Measurements from ENCODE around the gene DNAH5. TPM values are rescaled to one million over a fixed set of nuclear protein-coding genes. Genes with fewer than 3 reads are reported as not detected.
"Not testable (repeated sequence)": the region's sequence is repeated elsewhere in the genome, so short reads cannot be mapped to it uniquely, and the experiment has no call there.

The DNAH5 gene
- total and polyA plus RNA-seq, 7 donors, result under 0.01 to 0.36 (median 0.07) TPM

DNA sequence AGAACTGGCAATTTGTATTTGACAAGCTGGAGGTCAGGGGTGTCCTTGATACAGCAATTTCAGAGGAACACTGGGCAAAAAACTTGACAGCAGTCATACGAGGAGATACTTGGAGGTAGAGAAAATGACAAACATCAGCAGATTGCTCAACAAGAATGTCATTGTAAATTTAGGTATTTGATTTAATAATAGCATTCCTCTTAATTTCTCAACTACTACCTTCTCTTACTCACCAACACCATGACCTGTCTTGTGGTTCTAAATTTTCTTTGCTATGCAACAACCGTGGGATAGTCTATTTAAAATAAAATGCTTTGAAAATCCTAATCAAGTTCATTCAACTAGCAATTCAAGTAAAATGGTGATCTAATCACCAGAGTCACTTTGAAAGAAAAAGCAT is 128.4 kb downstream of the DNAH5 start:
- TF ChIP-seq, protein P1, sequence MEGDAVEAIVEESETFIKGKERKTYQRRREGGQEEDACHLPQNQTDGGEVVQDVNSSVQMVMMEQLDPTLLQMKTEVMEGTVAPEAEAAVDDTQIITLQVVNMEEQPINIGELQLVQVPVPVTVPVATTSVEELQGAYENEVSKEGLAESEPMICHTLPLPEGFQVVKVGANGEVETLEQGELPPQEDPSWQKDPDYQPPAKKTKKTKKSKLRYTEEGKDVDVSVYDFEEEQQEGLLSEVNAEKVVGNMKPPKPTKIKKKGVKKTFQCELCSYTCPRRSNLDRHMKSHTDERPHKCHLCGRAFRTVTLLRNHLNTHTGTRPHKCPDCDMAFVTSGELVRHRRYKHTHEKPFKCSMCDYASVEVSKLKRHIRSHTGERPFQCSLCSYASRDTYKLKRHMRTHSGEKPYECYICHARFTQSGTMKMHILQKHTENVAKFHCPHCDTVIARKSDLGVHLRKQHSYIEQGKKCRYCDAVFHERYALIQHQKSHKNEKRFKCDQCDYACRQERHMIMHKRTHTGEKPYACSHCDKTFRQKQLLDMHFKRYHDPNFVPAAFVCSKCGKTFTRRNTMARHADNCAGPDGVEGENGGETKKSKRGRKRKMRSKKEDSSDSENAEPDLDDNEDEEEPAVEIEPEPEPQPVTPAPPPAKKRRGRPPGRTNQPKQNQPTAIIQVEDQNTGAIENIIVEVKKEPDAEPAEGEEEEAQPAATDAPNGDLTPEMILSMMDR (IDR thresholded peaks at IDR 0.05), result no peak
- WGBS, 3 donors, result 65 to 76% (median 71%) methylated on average over 2 of the region's 2 CpGs
- DNase-seq, result no peak
- ATAC-seq, result no peak
- no peaks in the 10 kb centered on the region for H3K27me3 ChIP-seq (ENCODE audit: insufficient read depth in 3 of 3, low read length in 2 of 3)
- H3K27ac ChIP-seq, result no peak overlapping the region
- H3K4me3 ChIP-seq, result no peak overlapping the region
- H3K9me3 ChIP-seq, result no peaks in the 10 kb centered on the region
- no peaks in the 10 kb centered on the region for H3K36me3 ChIP-seq (ENCODE audit: insufficient read depth in 1 of 2, low read depth in 1 of 2)
- no peaks in the 10 kb centered on the region for H3K4me1 ChIP-seq
- intact Hi-C loops (cut with DNase I), result no loop called here

DNA sequence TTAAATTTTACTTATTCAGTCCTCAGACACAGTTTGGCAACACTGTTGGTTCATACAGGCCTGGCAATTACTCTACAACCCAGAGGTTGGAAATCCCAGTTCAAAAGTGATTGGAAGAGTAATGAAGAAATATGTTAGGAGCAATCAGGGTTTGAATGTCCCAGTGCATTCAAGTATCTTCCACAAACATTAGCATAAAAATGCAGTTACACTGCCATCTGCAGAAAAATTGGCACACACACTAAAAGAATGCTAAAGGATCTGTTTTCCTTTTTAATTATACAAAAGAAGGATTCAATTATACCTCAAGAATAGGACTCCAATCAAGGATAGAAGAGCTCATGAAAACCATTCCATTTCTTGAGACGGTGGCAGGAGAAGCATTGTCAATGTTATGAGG is 130.2 kb downstream of the DNAH5 start:
- 77 to 92% (median 81%) methylated on average over 1 of the region's 1 CpG for WGBS, 3 donors
- H3K27ac ChIP-seq, result no peak overlapping the region
- no peak for DNase-seq
- H3K4me1 ChIP-seq, result no peaks in the 10 kb centered on the region
- intact Hi-C loops (cut with DNase I), result no loop called here
- H3K36me3 ChIP-seq (ENCODE audit: insufficient read depth in 1 of 2, low read depth in 1 of 2), result no peaks in the 10 kb centered on the region
- H3K9me3 ChIP-seq, result no peaks in the 10 kb centered on the region
- ATAC-seq, result no peak
- no peaks in the 10 kb centered on the region for H3K27me3 ChIP-seq (ENCODE audit: insufficient read depth in 3 of 3, low read length in 2 of 3)
- H3K4me3 ChIP-seq, result no peak overlapping the region
- TF ChIP-seq, protein P1 (IDR thresholded peaks at IDR 0.05), result no peak

DNA sequence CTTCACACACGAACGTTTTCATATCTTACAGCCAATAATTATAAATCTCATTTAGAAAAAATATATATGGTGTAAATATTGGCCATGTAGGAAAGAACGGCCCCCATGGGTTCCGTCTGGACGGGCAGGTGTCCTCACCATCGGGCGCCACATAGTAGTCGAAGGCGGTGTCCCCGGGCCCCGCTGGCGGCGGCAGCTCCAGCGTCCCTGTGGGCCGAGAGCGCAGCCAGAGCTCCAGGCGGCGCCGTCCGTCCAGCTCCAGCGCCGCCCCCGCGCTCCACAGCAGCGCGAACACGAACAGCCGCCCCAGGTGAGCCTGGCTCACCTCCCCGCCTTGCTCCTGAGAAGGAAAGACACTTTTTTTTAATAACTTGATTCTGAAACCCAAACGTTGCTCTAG is 134.6 kb downstream of the DNAH5 start:
- ATAC-seq (no peak), DNase-seq (no peak)
- no peak overlapping the region for H3K27ac ChIP-seq
- H3K9me3 ChIP-seq, result no peaks in the 10 kb centered on the region
- H3K27me3 ChIP-seq (ENCODE audit: insufficient read depth in 3 of 3, low read length in 2 of 3), result no peaks in the 10 kb centered on the region
- TF ChIP-seq, protein P1 (IDR thresholded peaks at IDR 0.05), result no peak
- WGBS, 3 donors, result 58 to 72% (median 71%) methylated on average over 30 of the region's 30 CpGs
- intact Hi-C loops (cut with DNase I), result no loop called here
- H3K4me3 ChIP-seq, result no peak overlapping the region
- no peaks in the 10 kb centered on the region for H3K4me1 ChIP-seq
- H3K36me3 ChIP-seq (ENCODE audit: insufficient read depth in 1 of 2, low read depth in 1 of 2), result no peaks in the 10 kb centered on the region

DNA sequence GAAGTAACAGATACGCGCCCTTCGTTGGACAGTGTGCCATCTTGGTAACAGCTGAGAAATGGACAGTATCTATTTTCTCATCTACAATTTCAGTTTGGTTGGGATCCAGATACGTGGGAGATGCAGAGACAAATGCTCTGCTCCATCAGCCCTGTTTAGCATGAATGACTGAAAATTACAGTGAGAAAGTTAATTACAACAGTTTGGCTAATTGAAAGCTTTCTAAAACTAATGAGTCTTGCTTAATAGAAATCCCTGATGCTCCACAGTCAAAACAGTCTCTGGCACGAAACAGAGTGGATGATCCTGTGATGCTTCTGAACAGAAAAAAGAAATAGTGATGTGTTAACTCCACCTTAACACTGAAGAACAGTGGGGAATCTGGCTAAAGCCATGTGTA is 140.2 kb downstream of the DNAH5 start:
- H3K36me3 ChIP-seq (ENCODE audit: insufficient read depth in 1 of 2, low read depth in 1 of 2), result no peaks in the 10 kb centered on the region
- TF ChIP-seq, protein P1 (IDR thresholded peaks at IDR 0.05), result no peak
- no peaks in the 10 kb centered on the region for H3K9me3 ChIP-seq

DNA sequence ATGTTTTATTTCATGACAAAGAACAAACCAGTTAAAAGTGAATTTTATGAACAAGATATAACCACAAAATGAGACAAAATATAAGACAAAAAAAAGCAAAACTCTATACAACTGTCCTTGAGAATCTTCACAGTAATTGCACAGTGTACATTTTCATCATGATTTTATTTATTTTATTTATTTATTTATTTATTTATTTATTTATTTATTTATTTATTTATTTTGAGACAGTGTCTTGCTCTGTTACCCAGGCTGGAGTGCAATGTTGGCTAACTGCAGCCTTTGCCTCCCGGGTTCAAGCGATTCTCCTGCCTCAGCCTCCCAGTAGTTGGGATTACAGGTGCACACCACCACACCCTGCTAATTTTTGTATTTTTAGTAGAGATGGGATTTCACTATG is 145.9 kb downstream of the DNAH5 start:
- H3K27ac ChIP-seq; DNase-seq; H3K4me3 ChIP-seq; ATAC-seq; H3K27me3 ChIP-seq (ENCODE audit: insufficient read depth in 3 of 3, low read length in 2 of 3); H3K9me3 ChIP-seq; intact Hi-C loops (cut with DNase I); H3K36me3 ChIP-seq (ENCODE audit: insufficient read depth in 1 of 2, low read depth in 1 of 2); H3K4me1 ChIP-seq: not testable (repeated sequence)
- 93 to 97% (median 97%) methylated on average over 2 of the region's 2 CpGs for WGBS, 3 donors

More for the DNA sequence above, 140.2 kb downstream of the DNAH5 start:
- intact Hi-C loops (cut with DNase I), result no loop called here
- Histone ChIP-seq H3K27me3 (ENCODE audit: insufficient read depth in 3 of 3, low read length in 2 of 3) (no peaks in the 10 kb centered on the region), H3K27ac (no peak overlapping the region), H3K4me3 (no peak overlapping the region), H3K4me1 (no peaks in the 10 kb centered on the region)
- no peak for DNase-seq
- ATAC-seq, result no peak
- WGBS, 3 donors, result 69 to 72% (median 70%) methylated on average over 5 of the region's 5 CpGs
